Left ventricle myocardium inferior (tissue), 1 donor: Measurements from ENCODE around the gene KRTAP4-16. TPM values are rescaled to one million over a fixed set of nuclear protein-coding genes. Genes with fewer than 3 reads are reported as not detected.
"Not testable (repeated sequence)": the region's sequence is repeated elsewhere in the genome, so short reads cannot be mapped to it uniquely, and the experiment has no call there.

ENCODE experiments used
- DNase-seq: peaks from one replicate; pipeline ENCODE4 v3.0.0-alpha.2; 2020
- H3K27ac ChIP-seq: fragments of 200-600 bp; replicated peaks from 2 replicates; pipeline ENCODE4 v1.8.0; 2021
- H3K27me3 ChIP-seq: fragments of 200-600 bp; 2 replicates; pipeline ENCODE4 v1.8.0; 2021; ENCODE audit warnings: low read depth
- H3K36me3 ChIP-seq: fragments of 200-600 bp; 2 replicates; pipeline ENCODE4 v1.8.0; 2021
- H3K4me1 ChIP-seq: fragments of 200-600 bp; 2 replicates; pipeline ENCODE4 v1.8.0; 2021
- H3K4me3 ChIP-seq: fragments of 200-600 bp; 2 replicates; pipeline ENCODE4 v1.8.0; 2021; ENCODE audit warnings: mild to moderate bottlenecking, moderate library complexity
- H3K9me3 ChIP-seq: fragments of 200-600 bp; replicated peaks from 2 replicates; pipeline ENCODE4 v1.8.0; 2021
- intact Hi-C: fragments of 100-400 bp; cut with micrococcal nuclease; formaldehyde crosslinking; loops from one replicate; pipeline ENCODE4 v1.11.0; 2022
- total RNA-seq: library from RNA; stranded (reverse); fragmentation: NEBNext Ultra II Directional; extraction: Animal tissue kit (Norgen Biotek cat#: 25700); gene quantifications from one replicate; pipeline ENCODE4 v1.2.1, GENCODE V29; 2021
- TF ChIP-seq, protein P1 (sequence below): fragments of 200-600 bp; IDR thresholded peaks from 2 replicates; pipeline ENCODE4 v1.8.0; 2021; ENCODE audit warnings: antibody characterized with exemption, mild to moderate bottlenecking, borderline replicate concordance
- donor health status: DM: no; HTN: yes; CAD: no; lungs with severe emphysema.

The KRTAP4-16 gene
- total RNA-seq, 1 donor from 2014 or later, result not detected

- intact Hi-C loops, result no loop called here
- Histone ChIP-seq H3K4me3 (no peak overlapping the region), H3K4me1 (no peaks in the 10 kb centered on the region), H3K36me3 (no peaks in the 10 kb centered on the region), H3K27me3 (peaks cover 40% of the 10 kb centered on the region), H3K9me3 (peaks cover 18% of the 10 kb centered on the region), H3K27ac (no peak overlapping the region)
- no peak for DNase-seq
- TF ChIP-seq, protein P1, sequence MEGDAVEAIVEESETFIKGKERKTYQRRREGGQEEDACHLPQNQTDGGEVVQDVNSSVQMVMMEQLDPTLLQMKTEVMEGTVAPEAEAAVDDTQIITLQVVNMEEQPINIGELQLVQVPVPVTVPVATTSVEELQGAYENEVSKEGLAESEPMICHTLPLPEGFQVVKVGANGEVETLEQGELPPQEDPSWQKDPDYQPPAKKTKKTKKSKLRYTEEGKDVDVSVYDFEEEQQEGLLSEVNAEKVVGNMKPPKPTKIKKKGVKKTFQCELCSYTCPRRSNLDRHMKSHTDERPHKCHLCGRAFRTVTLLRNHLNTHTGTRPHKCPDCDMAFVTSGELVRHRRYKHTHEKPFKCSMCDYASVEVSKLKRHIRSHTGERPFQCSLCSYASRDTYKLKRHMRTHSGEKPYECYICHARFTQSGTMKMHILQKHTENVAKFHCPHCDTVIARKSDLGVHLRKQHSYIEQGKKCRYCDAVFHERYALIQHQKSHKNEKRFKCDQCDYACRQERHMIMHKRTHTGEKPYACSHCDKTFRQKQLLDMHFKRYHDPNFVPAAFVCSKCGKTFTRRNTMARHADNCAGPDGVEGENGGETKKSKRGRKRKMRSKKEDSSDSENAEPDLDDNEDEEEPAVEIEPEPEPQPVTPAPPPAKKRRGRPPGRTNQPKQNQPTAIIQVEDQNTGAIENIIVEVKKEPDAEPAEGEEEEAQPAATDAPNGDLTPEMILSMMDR, result no peak
These were observed 45.7 kb upstream of the KRTAP4-16 start for GRCh38 chr17:41147531-41148204.

DNA sequence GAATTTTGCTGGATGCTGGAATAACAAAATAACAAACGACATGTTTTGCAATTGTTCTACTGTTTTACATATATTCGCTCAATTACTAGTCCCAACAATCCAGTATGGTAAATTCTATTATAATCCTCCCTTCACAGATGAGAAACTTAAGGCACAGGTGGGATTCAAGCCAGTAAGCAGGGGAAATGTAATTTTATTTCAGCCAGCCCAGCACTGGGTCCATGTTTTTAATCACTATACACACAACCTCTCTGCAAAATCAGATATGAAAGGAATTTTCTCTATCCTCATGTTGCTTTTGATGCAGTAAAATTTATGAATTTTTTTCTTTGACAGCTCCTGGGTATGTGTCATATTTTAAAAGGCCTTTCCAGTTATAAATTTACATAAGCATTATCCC, 43.3 kb upstream of the KRTAP4-16 start:
- intact Hi-C loops, result no loop called here
- H3K4me1 ChIP-seq, result no peaks in the 10 kb centered on the region
- no peak overlapping the region for H3K27ac ChIP-seq
- no peak overlapping the region for H3K4me3 ChIP-seq
- H3K9me3 ChIP-seq, result peaks cover 30% of the 10 kb centered on the region
- no peak for DNase-seq
- no peaks in the 10 kb centered on the region for H3K36me3 ChIP-seq
- TF ChIP-seq, protein P1, result no peak
- H3K27me3 ChIP-seq, result peaks cover 32% of the 10 kb centered on the region

DNA sequence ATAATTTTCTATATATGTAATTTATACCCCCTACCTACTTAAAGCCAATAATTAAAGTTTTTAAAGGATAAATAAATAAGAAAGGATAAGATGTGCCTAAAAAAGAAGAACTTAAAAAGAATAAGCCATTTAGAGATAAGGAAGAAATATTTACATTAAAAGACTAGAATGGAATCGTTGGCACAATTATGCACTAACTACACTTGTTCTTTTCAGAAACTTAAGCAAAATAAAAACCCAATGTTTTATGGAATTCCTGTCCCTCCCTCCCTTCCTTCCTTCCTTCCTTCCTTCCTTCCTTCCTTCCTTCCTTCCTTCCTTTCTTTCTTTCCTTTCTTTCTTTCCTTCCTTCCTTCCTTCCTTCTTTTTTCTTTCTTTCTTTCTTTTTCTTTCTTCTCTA, 42.8 kb upstream of the KRTAP4-16 start:
- Histone ChIP-seq H3K36me3 (no peaks in the 10 kb centered on the region), H3K4me3 (no peak overlapping the region), H3K9me3 (peaks cover 34% of the 10 kb centered on the region), H3K27ac (no peak overlapping the region), H3K27me3 (peaks cover 32% of the 10 kb centered on the region), H3K4me1 (no peaks in the 10 kb centered on the region)
- TF ChIP-seq, protein P1, result no peak
- intact Hi-C loops, result no loop called here
- DNase-seq, result no peak

GRCh38 chr17:41141361-41141760, 39.4 kb upstream of the KRTAP4-16 start:
- no peaks in the 10 kb centered on the region for H3K36me3 ChIP-seq
- H3K27ac ChIP-seq, result no peak overlapping the region

GRCh38 chr17:41140360-41141131, 38.5 kb upstream of the KRTAP4-16 start, which contains the start of gene KRTAP4-6:
Gene KRTAP4-6 (minus strand): TSS chr17:41140544. CDS start chr17:41140487, 57 bp downstream.
- H3K4me3 ChIP-seq, result no peak within 1 kb of the TSS
- TF ChIP-seq, protein P1, result no peak
- intact Hi-C loops, result no loop called here
- no peaks in the 10 kb centered on the region for H3K36me3 ChIP-seq
- peaks cover 23% of the 10 kb centered on the region for H3K27me3 ChIP-seq
- DNase-seq, result no peak
- peaks cover 41% of the 10 kb centered on the region for H3K9me3 ChIP-seq
- no peaks in the 10 kb centered on the region for H3K4me1 ChIP-seq
- no peak within 1 kb of the TSS for H3K27ac ChIP-seq

More at GRCh38 chr17:41141361-41141760, 39.4 kb upstream of the KRTAP4-16 start:
- intact Hi-C loops, result no loop called here
- peaks cover 40% of the 10 kb centered on the region for H3K9me3 ChIP-seq
- H3K27me3 ChIP-seq, result peaks cover 23% of the 10 kb centered on the region
- no peak overlapping the region for H3K4me3 ChIP-seq
- no peak for DNase-seq
- TF ChIP-seq, protein P1, result no peak
- H3K4me1 ChIP-seq, result no peaks in the 10 kb centered on the region

DNA sequence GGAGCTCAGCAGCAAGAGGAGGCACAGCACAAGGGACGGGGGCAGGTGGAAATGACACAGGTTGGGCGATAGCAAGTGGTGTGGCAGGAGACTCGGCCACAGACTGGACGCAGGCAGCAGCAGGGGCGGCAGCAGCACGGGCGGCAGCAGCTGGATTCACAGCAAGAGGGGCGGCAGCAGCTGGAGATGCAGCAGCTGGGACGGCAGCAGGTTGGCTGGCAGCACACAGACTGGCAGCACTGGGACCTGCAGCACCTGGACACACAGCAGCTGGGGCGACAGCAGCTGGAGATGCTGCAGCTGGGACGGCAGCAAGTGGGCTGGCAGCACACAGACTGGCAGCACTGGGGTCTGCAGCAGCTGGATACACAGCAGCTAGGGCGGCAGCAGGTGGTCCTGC, 37.9 kb upstream of the KRTAP4-16 start:
- peaks cover 23% of the 10 kb centered on the region for H3K27me3 ChIP-seq
- H3K4me1 ChIP-seq, DNase-seq, intact Hi-C loops, H3K36me3 ChIP-seq, H3K4me3 ChIP-seq, H3K27ac ChIP-seq: not testable (repeated sequence)
- H3K9me3 ChIP-seq, result peaks cover 41% of the 10 kb centered on the region
